MCF 10A (cell line): ENCODE data around the gene KRT85. TPM values are rescaled to one million over a fixed set of nuclear protein-coding genes. Genes with fewer than 3 reads are reported as not detected.

Experiments used
- BruUV-seq: library from RNA; stranded (reverse); fragments of 400-500 nt; replicated peaks from 2 replicates; lab custom pipeline; 2021; lab: Mats Ljungman, UMichigan
- CTCF ChIA-PET: fragments of 300-600 bp; sonication (Branson Sonifier 250); formaldehyde crosslinking; extraction: SDS; loops from one replicate; lab custom pipeline; 2021; ENCODE audit warnings: antibody characterized with exemption, inconsistent platforms; lab: Yijun Ruan, JAX
- POLR2A ChIA-PET: fragments of 300-600, 350-650 bp; sonication (Branson Sonifier 250); formaldehyde crosslinking; extraction: SDS; loops from one replicate; lab custom pipeline; 2020; ENCODE audit warnings: antibody characterized with exemption, inconsistent platforms; lab: Yijun Ruan, JAX
- DNase-seq: peaks from one replicate; pipeline ENCODE4 v3.0.0-alpha.2; 2018; ENCODE audit not compliant: unreplicated experiment
- H3K27ac Mint-ChIP-seq: one replicate; pipeline ENCODE4 v1.8.0; 2022; ENCODE audit warnings: mild to moderate bottlenecking, low read depth, mixed read lengths; ENCODE audit not compliant: unreplicated experiment
- H3K27me3 Mint-ChIP-seq: one replicate; pipeline ENCODE4 v1.8.0; 2022; ENCODE audit warnings: mixed read lengths; ENCODE audit not compliant: insufficient read depth, unreplicated experiment
- H3K36me3 Mint-ChIP-seq: one replicate; pipeline ENCODE4 v1.8.0; 2022; ENCODE audit warnings: mild to moderate bottlenecking, moderate library complexity, mixed read lengths; ENCODE audit not compliant: insufficient read depth, unreplicated experiment
- H3K4me1 Mint-ChIP-seq: one replicate; pipeline ENCODE4 v1.8.0; 2022; ENCODE audit warnings: mixed read lengths; ENCODE audit not compliant: insufficient read depth, unreplicated experiment
- H3K4me3 Mint-ChIP-seq: one replicate; pipeline ENCODE4 v1.8.0; 2022; ENCODE audit warnings: mild to moderate bottlenecking, moderate library complexity, mixed read lengths; ENCODE audit not compliant: unreplicated experiment
- H3K9me3 Mint-ChIP-seq: one replicate; pipeline ENCODE4 v1.8.0; 2022; ENCODE audit warnings: mixed read lengths; ENCODE audit not compliant: unreplicated experiment
- CTCF ChIP-seq: fragments of 200-600 bp; IDR thresholded peaks from one replicate; pipeline ENCODE4 v1.8.0; 2022; ENCODE audit warnings: antibody characterized with exemption, mild to moderate bottlenecking; ENCODE audit not compliant: unreplicated experiment
- intact Hi-C: fragments of 100-400 bp; cut with micrococcal nuclease; formaldehyde crosslinking; loops from 2 replicates; pipeline ENCODE4 v1.14.1; 2022
- total RNA-seq: library from RNA; stranded (reverse); gene quantifications from 2 replicates; pipeline ENCODE4 v1.2.3, GENCODE V29; 2022

The KRT85 gene
- total RNA-seq, 1 experiment from 2014 or later = 0.23 TPM

- H3K36me3 Mint-ChIP-seq = no peaks in the 10 kb centered on the region
- intact Hi-C loops = no loop called here
- TF ChIP-seq CTCF = no peak
- no peak overlapping the region for H3K4me3 Mint-ChIP-seq
- H3K4me1 Mint-ChIP-seq = peaks cover 12% of the 10 kb centered on the region
- H3K9me3 Mint-ChIP-seq = no peaks in the 10 kb centered on the region
- no TSS peak for BruUV-seq
- CTCF ChIA-PET = interaction anchor here (0.5 to 3.5 kb wide), 8 partner anchors 14 to 569 kb away, joined by 3 to 15 read pairs (median 4); no protein-coding TSS in a partner anchor
- peaks cover 26% of the 10 kb centered on the region for H3K27me3 Mint-ChIP-seq
- no peak for DNase-seq
- no peak overlapping the region for H3K27ac Mint-ChIP-seq
- POLR2A ChIA-PET = interaction anchor here (0.6 to 1.3 kb wide), 3 partner anchors 18 to 562 kb away, joined by 3 to 4 read pairs (median 3); no protein-coding TSS in a partner anchor
Observed at GRCh38 chr12:52311285-52311648, 56.0 kb downstream of the KRT85 start.

GRCh38 chr12:52310622-52311284 lies 56.5 kb downstream of the KRT85 start:
- BruUV-seq = no TSS peak
- H3K4me1 Mint-ChIP-seq = peaks cover 17% of the 10 kb centered on the region
- no peaks in the 10 kb centered on the region for H3K9me3 Mint-ChIP-seq

More at GRCh38 chr12:52310622-52311284, 56.5 kb downstream of the KRT85 start:
- no peaks in the 10 kb centered on the region for H3K36me3 Mint-ChIP-seq
- peaks cover 26% of the 10 kb centered on the region for H3K27me3 Mint-ChIP-seq
- no peak for DNase-seq
- H3K27ac Mint-ChIP-seq = no peak overlapping the region
- ChIA-PET POLR2A (interaction anchor here (0.6 to 1.3 kb wide), 2 partner anchors 17 to 269 kb away, joined by 3 to 4 read pairs; no protein-coding TSS in a partner anchor), CTCF (interaction anchor here (0.5 to 3.5 kb wide), 9 partner anchors 14 to 575 kb away, joined by 3 to 15 read pairs (median 4); no protein-coding TSS in a partner anchor)
- H3K4me3 Mint-ChIP-seq = no peak overlapping the region
- no peak for TF ChIP-seq CTCF
- intact Hi-C loops = no loop called here

Other genes starting within 250 kb of the KRT85 start
- 27.4 and 52.3 TPM in 2 replicates for gene KRT80, start 175.5 kb downstream of the KRT85 start, total RNA-seq
- 2,379 and 3,360 TPM in 2 replicates for gene KRT7, start 134.2 kb downstream of the KRT85 start, total RNA-seq
- 37.8 and 45.1 TPM in 2 replicates for gene KRT86, start 92.8 kb downstream of the KRT85 start, total RNA-seq
- gene KRT81, start 75.9 kb downstream of the KRT85 start, total RNA-seq = 2,023 and 2,244 TPM in 2 replicates
- gene KRT83, start 46.1 kb downstream of the KRT85 start, total RNA-seq = 12.2 and 14.5 TPM in 2 replicates
- gene KRT84, start 18.2 kb upstream of the KRT85 start, total RNA-seq = not detected in 2 replicates
- gene KRT82, start 38.9 kb upstream of the KRT85 start, total RNA-seq = not detected in 2 replicates
- not detected in 2 replicates for gene KRT75, start 66.9 kb upstream of the KRT85 start, total RNA-seq
- 2.3 and 3.3 TPM in 2 replicates for gene KRT6B, start 84.7 kb upstream of the KRT85 start, total RNA-seq
- 0.19 and 0.44 TPM in 2 replicates for gene KRT6C, start 106.3 kb upstream of the KRT85 start, total RNA-seq
- 1,403 and 1,688 TPM in 2 replicates for gene KRT6A, start 125.8 kb upstream of the KRT85 start, total RNA-seq
- 1,273 and 3,552 TPM in 2 replicates for gene KRT5, start 152.9 kb upstream of the KRT85 start, total RNA-seq
- not detected in 2 replicates for gene KRT71, start 185.7 kb upstream of the KRT85 start, total RNA-seq
- not detected in 2 replicates for gene KRT74, start 206.4 kb upstream of the KRT85 start, total RNA-seq
- not detected in 2 replicates for gene KRT72, start 234.0 kb upstream of the KRT85 start, total RNA-seq